KMS-11 (cell line): ENCODE data around the gene CYB5A.

ENCODE experiments used
- H2AFZ ChIP-seq: fragments of 200-600 bp; sonication (generic); 2 replicates; pipeline ENCODE4 v1.6.1; 2016; ENCODE audit warnings: antibody characterized with exemption, mixed run types, low read depth
- H3K27ac ChIP-seq: fragments of 200-600 bp; sonication (generic); 2 replicates; pipeline ENCODE4 v1.6.1; 2016; ENCODE audit warnings: mild to moderate bottlenecking, mixed run types
- H3K27me3 ChIP-seq: fragments of 200-600 bp; sonication (generic); 2 replicates; pipeline ENCODE4 v1.6.1; 2017; ENCODE audit warnings: mild to moderate bottlenecking, low read depth, mixed run types, moderate library complexity; ENCODE audit not compliant: insufficient read depth
- H3K36me3 ChIP-seq: fragments of 200-600 bp; sonication (generic); 2 replicates; pipeline ENCODE4 v1.6.1; 2017; ENCODE audit warnings: mild to moderate bottlenecking, mixed run types; ENCODE audit not compliant: insufficient read depth
- H3K4me1 ChIP-seq: fragments of 200-600 bp; sonication (generic); 2 replicates; pipeline ENCODE4 v1.6.1; 2016; ENCODE audit warnings: mild to moderate bottlenecking, low read depth, mixed run types; ENCODE audit not compliant: poor library complexity, severe bottlenecking
- H3K4me2 ChIP-seq: fragments of 200-600 bp; sonication (generic); 2 replicates; pipeline ENCODE4 v1.7.0; 2016; ENCODE audit warnings: mild to moderate bottlenecking, mixed run types
- H3K4me3 ChIP-seq: fragments of 200-600 bp; sonication (generic); IDR thresholded peaks from 2 replicates; pipeline ENCODE4 v1.6.1; 2017; ENCODE audit warnings: low read depth, low read length, mixed read lengths; ENCODE audit not compliant: insufficient read depth
- H3K79me2 ChIP-seq: fragments of 200-600 bp; sonication (generic); 2 replicates; pipeline ENCODE4 v1.6.1; 2016; ENCODE audit warnings: low read depth, mixed run types; ENCODE audit not compliant: insufficient read depth
- H3K9ac ChIP-seq: fragments of 200-600 bp; sonication (generic); 2 replicates; pipeline ENCODE4 v1.6.1; 2016; ENCODE audit warnings: mild to moderate bottlenecking, mixed run types
- H4K20me1 ChIP-seq: fragments of 200-600 bp; sonication (generic); 2 replicates; pipeline ENCODE4 v1.6.1; 2016; ENCODE audit warnings: mild to moderate bottlenecking, mixed run types; ENCODE audit not compliant: insufficient read depth
- TF ChIP-seq, protein P1 (sequence below): fragments of 200-600 bp; sonication (generic); conservative IDR thresholded peaks from 2 replicates; pipeline ENCODE4 v1.6.1; 2017; ENCODE audit warnings: low read depth, mild to moderate bottlenecking, antibody characterized with exemption, low read length, moderate library complexity, mixed read lengths

The CYB5A gene

GRCh38 chr18:74292541-74292858 lies 737 bp upstream of the CYB5A start:
- Histone ChIP-seq H3K79me2 (peaks cover 18% of the 10 kb centered on the region; the same call in 1 of the 2 replicates), H3K36me3 (no peaks in the 10 kb centered on the region), H2AFZ (peak overlapping the region; percentile 99), H3K27me3 (no peaks in the 10 kb centered on the region), H3K4me1 (peaks cover 25% of the 10 kb centered on the region), H3K9ac (peak overlapping the region; percentile 59; the same call in 1 of the 2 replicates), H3K27ac (peak overlapping the region; percentile 31; the same call in 1 of the 2 replicates), H3K4me3 (no peak overlapping the region), H3K4me2 (peak overlapping the region; percentile 72), H4K20me1 (no peaks in the 10 kb centered on the region)
- TF ChIP-seq, protein P1, sequence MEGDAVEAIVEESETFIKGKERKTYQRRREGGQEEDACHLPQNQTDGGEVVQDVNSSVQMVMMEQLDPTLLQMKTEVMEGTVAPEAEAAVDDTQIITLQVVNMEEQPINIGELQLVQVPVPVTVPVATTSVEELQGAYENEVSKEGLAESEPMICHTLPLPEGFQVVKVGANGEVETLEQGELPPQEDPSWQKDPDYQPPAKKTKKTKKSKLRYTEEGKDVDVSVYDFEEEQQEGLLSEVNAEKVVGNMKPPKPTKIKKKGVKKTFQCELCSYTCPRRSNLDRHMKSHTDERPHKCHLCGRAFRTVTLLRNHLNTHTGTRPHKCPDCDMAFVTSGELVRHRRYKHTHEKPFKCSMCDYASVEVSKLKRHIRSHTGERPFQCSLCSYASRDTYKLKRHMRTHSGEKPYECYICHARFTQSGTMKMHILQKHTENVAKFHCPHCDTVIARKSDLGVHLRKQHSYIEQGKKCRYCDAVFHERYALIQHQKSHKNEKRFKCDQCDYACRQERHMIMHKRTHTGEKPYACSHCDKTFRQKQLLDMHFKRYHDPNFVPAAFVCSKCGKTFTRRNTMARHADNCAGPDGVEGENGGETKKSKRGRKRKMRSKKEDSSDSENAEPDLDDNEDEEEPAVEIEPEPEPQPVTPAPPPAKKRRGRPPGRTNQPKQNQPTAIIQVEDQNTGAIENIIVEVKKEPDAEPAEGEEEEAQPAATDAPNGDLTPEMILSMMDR = no peak

DNA sequence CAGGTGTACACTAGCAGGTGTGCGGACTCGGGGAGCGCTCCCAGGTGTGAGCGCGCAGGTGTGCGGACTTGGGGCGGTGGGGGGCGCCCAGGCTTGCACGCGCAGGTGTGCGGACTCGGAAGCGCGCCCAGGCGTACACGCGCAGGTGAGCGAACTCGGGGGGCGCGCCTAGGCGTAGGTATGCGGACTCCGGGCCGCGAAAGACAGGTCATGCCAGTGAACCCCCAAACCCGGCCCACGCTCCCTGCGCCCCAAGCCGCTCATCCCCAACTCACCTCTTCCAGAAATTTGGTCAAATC lies 342 bp downstream of the CYB5A start:
- H4K20me1 ChIP-seq = no peaks in the 10 kb centered on the region
- H3K9ac ChIP-seq = peak overlapping the region; percentile 59; the same call in 1 of the 2 replicates
- no peak overlapping the region for H3K4me3 ChIP-seq
- H3K27ac ChIP-seq = 0 out of 2 replicates have a peak overlapping the region, but pooled peaks have one; percentile 23
- peak overlapping the region; percentile 72 for H3K4me2 ChIP-seq
- no peaks in the 10 kb centered on the region for H3K36me3 ChIP-seq
- no peaks in the 10 kb centered on the region for H3K27me3 ChIP-seq
- H3K79me2 ChIP-seq = peaks cover 29% of the 10 kb centered on the region; the same call in 1 of the 2 replicates
- TF ChIP-seq, protein P1 = no peak
- H3K4me1 ChIP-seq = peaks cover 36% of the 10 kb centered on the region
- peak overlapping the region; percentile 99 for H2AFZ ChIP-seq

DNA sequence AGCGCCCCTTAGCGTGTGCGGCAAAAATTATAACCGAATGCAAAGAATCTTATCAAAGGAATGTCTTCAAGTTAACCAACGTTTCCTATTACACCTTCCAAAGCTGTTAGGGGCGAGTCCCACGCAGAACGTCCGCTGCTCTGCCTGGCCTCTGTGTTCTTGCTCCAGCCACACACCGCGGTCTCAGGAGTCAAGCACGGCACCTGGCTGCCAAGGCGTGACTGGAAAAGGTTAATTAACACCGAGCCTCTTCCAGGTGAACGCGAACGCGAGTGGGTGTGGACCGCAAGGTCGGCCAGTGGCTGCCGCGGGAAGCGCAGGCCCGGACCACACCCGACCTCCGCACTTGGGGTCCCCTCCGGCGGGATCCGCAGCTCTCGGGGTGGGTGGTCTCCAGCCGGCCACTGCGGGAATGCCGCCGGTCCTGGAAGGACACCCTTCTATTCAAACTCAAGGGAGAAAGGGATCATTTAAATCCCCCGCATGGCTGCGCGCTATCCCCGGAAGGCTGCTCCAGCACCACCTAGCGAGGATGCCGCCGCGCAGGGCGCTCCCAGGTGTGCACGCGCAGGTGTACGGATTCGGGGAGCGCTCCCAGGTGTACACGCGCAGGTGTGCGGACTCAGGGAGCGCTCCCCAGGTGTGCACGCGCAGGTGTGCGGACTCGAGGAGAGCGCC lies 830 bp downstream of the CYB5A start:
- TF ChIP-seq, protein P1 = no peak
- Histone ChIP-seq H3K4me2 (peak overlapping the region; percentile 72), H3K9ac (no peak overlapping the region), H3K27me3 (no peaks in the 10 kb centered on the region), H4K20me1 (no peaks in the 10 kb centered on the region), H3K27ac (no peak overlapping the region), H3K4me3 (no peak overlapping the region), H3K36me3 (no peaks in the 10 kb centered on the region), H3K4me1 (peaks cover 37% of the 10 kb centered on the region), H2AFZ (peak overlapping the region; percentile 99), H3K79me2 (peaks cover 34% of the 10 kb centered on the region; the same call in 1 of the 2 replicates)

DNA sequence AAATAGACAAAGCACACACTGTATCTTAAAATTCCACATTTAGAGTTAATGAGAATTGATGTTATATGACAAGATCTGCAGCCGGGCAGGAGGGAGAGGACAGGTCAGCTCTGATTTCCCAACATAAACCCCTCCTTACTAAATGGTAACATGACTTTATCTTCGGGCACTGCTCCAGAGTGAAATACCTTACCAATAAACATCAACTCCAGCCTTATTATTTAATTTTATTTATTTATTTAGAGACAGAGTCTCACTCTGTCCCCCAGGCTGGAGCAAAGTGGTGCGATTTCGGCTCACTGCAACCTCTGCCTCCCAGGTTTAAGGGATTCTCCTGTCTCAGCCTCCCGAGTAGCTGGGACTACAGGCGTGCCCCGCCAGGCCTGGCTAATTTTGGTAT lies 1.7 kb downstream of the CYB5A start:
- Histone ChIP-seq H3K4me3 (no peak overlapping the region), H3K4me2 (no peak overlapping the region), H3K79me2 (peaks cover 37% of the 10 kb centered on the region; the same call in 1 of the 2 replicates)

More for the DNA sequence above, 1.7 kb downstream of the CYB5A start:
- TF ChIP-seq, protein P1 = no peak
- peaks cover 37% of the 10 kb centered on the region for H3K4me1 ChIP-seq
- no peaks in the 10 kb centered on the region for H4K20me1 ChIP-seq
- H2AFZ ChIP-seq = no peak overlapping the region
- H3K27me3 ChIP-seq = no peaks in the 10 kb centered on the region
- no peak overlapping the region for H3K9ac ChIP-seq
- no peaks in the 10 kb centered on the region for H3K36me3 ChIP-seq
- no peak overlapping the region for H3K27ac ChIP-seq
